ENCODE data around the gene PIK3CD. TPM values are rescaled to one million over a fixed set of nuclear protein-coding genes. Genes with fewer than 3 reads are reported as not detected.
"Not testable (repeated sequence)": the region's sequence is repeated elsewhere in the genome, so short reads cannot be mapped to it uniquely, and the experiment has no call there.

Gene PIK3CD
- total RNA-seq, 2 experiments from 2014 or later, result 222 to 242 TPM

GRCh38 chr1:9668080-9668479 is 16.5 kb downstream of the PIK3CD start:
- H3K27ac Mint-ChIP-seq, result no peak overlapping the region
- H3K36me3 Mint-ChIP-seq (ENCODE audit: low read depth), result peaks cover 62% of the 10 kb centered on the region
- no peak overlapping the region for H3K4me3 Mint-ChIP-seq
- ChIA-PET POLR2A (no interaction called here), CTCF (interaction anchor here (0.6 to 1.4 kb wide), 4 partner anchors 14 to 146 kb away, joined by 3 read pairs; no protein-coding TSS in a partner anchor)
- no peaks in the 10 kb centered on the region for H3K27me3 Mint-ChIP-seq
- H3K4me1 Mint-ChIP-seq, result peaks cover 52% of the 10 kb centered on the region
- no peaks in the 10 kb centered on the region for H3K9me3 Mint-ChIP-seq
- DNase-seq, result no peak

- ChIA-PET POLR2A (no interaction called here), CTCF (interaction anchor here (0.6 to 1.0 kb wide), 2 partner anchors 38 to 658 kb away, joined by 3 read pairs; no protein-coding TSS in a partner anchor)
- no peak overlapping the region for H3K4me3 Mint-ChIP-seq
- H3K27me3 Mint-ChIP-seq, result no peaks in the 10 kb centered on the region
- peaks cover 60% of the 10 kb centered on the region for H3K36me3 Mint-ChIP-seq (ENCODE audit: low read depth)
- DNase-seq, result no peak
- H3K9me3 Mint-ChIP-seq, result no peaks in the 10 kb centered on the region
- H3K27ac Mint-ChIP-seq, result peak overlapping the region; percentile 42
- H3K4me1 Mint-ChIP-seq, result peaks cover 53% of the 10 kb centered on the region
Measured at GRCh38 chr1:9670085-9670484, 18.6 kb downstream of the PIK3CD start.

GRCh38 chr1:9671377-9672140 is 20.0 kb downstream of the PIK3CD start:
- Mint-ChIP-seq H3K27ac (no peak overlapping the region), H3K4me1 (peaks cover 56% of the 10 kb centered on the region), H3K27me3 (no peaks in the 10 kb centered on the region), H3K9me3 (no peaks in the 10 kb centered on the region), H3K4me3 (no peak overlapping the region), H3K36me3 (ENCODE audit: low read depth) (peaks cover 61% of the 10 kb centered on the region)
- POLR2A ChIA-PET, result no interaction called here
- CTCF ChIA-PET, result interaction anchor here (1.3 to 1.5 kb wide), 2 partner anchors 21 to 45 kb away, joined by 3 read pairs; no protein-coding TSS in a partner anchor
- no peak for DNase-seq

- DNase-seq, result no peak
- H3K4me1 Mint-ChIP-seq, result peaks cover 60% of the 10 kb centered on the region
- no peak overlapping the region for H3K4me3 Mint-ChIP-seq
- H3K36me3 Mint-ChIP-seq (ENCODE audit: low read depth), result peaks cover 69% of the 10 kb centered on the region
- H3K9me3 Mint-ChIP-seq, result no peaks in the 10 kb centered on the region
- CTCF ChIA-PET, result interaction anchor here (0.7 to 1.5 kb wide), 3 partner anchors 22 to 76 kb away, joined by 3 to 4 read pairs (median 3); no protein-coding TSS in a partner anchor
- POLR2A ChIA-PET, result no interaction called here
- no peak overlapping the region for H3K27ac Mint-ChIP-seq
- H3K27me3 Mint-ChIP-seq, result no peaks in the 10 kb centered on the region
Measured at GRCh38 chr1:9672444-9672843, 20.9 kb downstream of the PIK3CD start.

GRCh38 chr1:9675393-9675792 is 23.9 kb downstream of the PIK3CD start:
- no peaks in the 10 kb centered on the region for H3K9me3 Mint-ChIP-seq
- H3K36me3 Mint-ChIP-seq (ENCODE audit: low read depth), result peaks cover 65% of the 10 kb centered on the region
- H3K4me1 Mint-ChIP-seq, result peaks cover 57% of the 10 kb centered on the region

GRCh38 chr1:9676128-9676527 is 24.6 kb downstream of the PIK3CD start:
- DNase-seq, H3K9me3 Mint-ChIP-seq, H3K4me3 Mint-ChIP-seq, POLR2A ChIA-PET, H3K27me3 Mint-ChIP-seq: not testable (repeated sequence)
- Mint-ChIP-seq H3K27ac (peak overlapping the region; percentile 47), H3K36me3 (ENCODE audit: low read depth) (peaks cover 63% of the 10 kb centered on the region), H3K4me1 (peaks cover 58% of the 10 kb centered on the region)
- CTCF ChIA-PET, result interaction anchor here (0.8 to 1.3 kb wide), 2 partner anchors 20 to 49 kb away, joined by 3 read pairs; no protein-coding TSS in a partner anchor

More at GRCh38 chr1:9675393-9675792, 23.9 kb downstream of the PIK3CD start:
- H3K27ac Mint-ChIP-seq, result no peak overlapping the region
- no peaks in the 10 kb centered on the region for H3K27me3 Mint-ChIP-seq
- no peak overlapping the region for H3K4me3 Mint-ChIP-seq
- ChIA-PET CTCF (interaction anchor here (0.7 to 1.3 kb wide), 5 partner anchors 20 to 184 kb away, joined by 3 to 4 read pairs (median 3); no protein-coding TSS in a partner anchor), POLR2A (interaction anchor here (0.6 kb wide), 1 partner anchor 48 kb away, joined by 4 read pairs; no protein-coding TSS in a partner anchor)
- DNase-seq, result no peak

- ChIA-PET POLR2A (no interaction called here), CTCF (interaction anchor here (0.6 to 1.0 kb wide), 4 partner anchors 22 to 1548 kb away, joined by 3 to 4 read pairs (median 4); no protein-coding TSS in a partner anchor)
- no peaks in the 10 kb centered on the region for H3K9me3 Mint-ChIP-seq
- H3K36me3 Mint-ChIP-seq (ENCODE audit: low read depth), result peaks cover 59% of the 10 kb centered on the region
- H3K4me3 Mint-ChIP-seq, result no peak overlapping the region
- H3K27me3 Mint-ChIP-seq, result no peaks in the 10 kb centered on the region
- H3K4me1 Mint-ChIP-seq, result peaks cover 58% of the 10 kb centered on the region
- DNase-seq, result no peak
- H3K27ac Mint-ChIP-seq, result peak overlapping the region; percentile 47
Measured at GRCh38 chr1:9676815-9677393, 25.4 kb downstream of the PIK3CD start.

- POLR2A ChIA-PET, result no interaction called here
- Mint-ChIP-seq H3K27ac (no peak overlapping the region), H3K4me3 (no peak overlapping the region), H3K9me3 (no peaks in the 10 kb centered on the region), H3K4me1 (peaks cover 61% of the 10 kb centered on the region), H3K27me3 (no peaks in the 10 kb centered on the region), H3K36me3 (ENCODE audit: low read depth) (peaks cover 45% of the 10 kb centered on the region)
- no peak for DNase-seq
- CTCF ChIA-PET, result no interaction called here
Measured at GRCh38 chr1:9680091-9680490, 28.6 kb downstream of the PIK3CD start.

GRCh38 chr1:9680828-9681227 is 29.3 kb downstream of the PIK3CD start:
- Mint-ChIP-seq H3K36me3 (ENCODE audit: low read depth) (peaks cover 45% of the 10 kb centered on the region), H3K9me3 (no peaks in the 10 kb centered on the region), H3K4me3 (no peak overlapping the region), H3K27ac (no peak overlapping the region), H3K27me3 (no peaks in the 10 kb centered on the region), H3K4me1 (peaks cover 59% of the 10 kb centered on the region)
- no peak for DNase-seq
- ChIA-PET CTCF (interaction anchor here (1.3 kb wide), 1 partner anchor 55 kb away, joined by 4 read pairs; no protein-coding TSS in a partner anchor), POLR2A (no interaction called here)

GRCh38 chr1:9684801-9685200 is 33.3 kb downstream of the PIK3CD start:
- Mint-ChIP-seq H3K27me3 (no peaks in the 10 kb centered on the region), H3K4me3 (no peak overlapping the region), H3K4me1 (peaks cover 62% of the 10 kb centered on the region), H3K27ac (peak overlapping the region; percentile 39), H3K36me3 (ENCODE audit: low read depth) (peaks cover 29% of the 10 kb centered on the region), H3K9me3 (no peaks in the 10 kb centered on the region)
- POLR2A ChIA-PET, result no interaction called here
- CTCF ChIA-PET, result interaction anchor here (0.6 to 4.3 kb wide), 2 partner anchors 21 to 58 kb away, joined by 4 to 24 read pairs; no protein-coding TSS in a partner anchor
- no peak for DNase-seq

GRCh38 chr1:9687120-9687873 is 35.8 kb downstream of the PIK3CD start:
- DNase-seq, result peak; percentile 51
- Mint-ChIP-seq H3K9me3 (no peaks in the 10 kb centered on the region), H3K4me3 (peak overlapping the region; percentile 67), H3K27me3 (no peaks in the 10 kb centered on the region), H3K36me3 (ENCODE audit: low read depth) (peaks cover 44% of the 10 kb centered on the region), H3K4me1 (peaks cover 75% of the 10 kb centered on the region), H3K27ac (peak overlapping the region; percentile 82)
- CTCF ChIA-PET, result interaction anchor here (0.7 to 4.3 kb wide), 5 partner anchors 16 to 60 kb away, joined by 3 to 24 read pairs (median 4); no protein-coding TSS in a partner anchor
- POLR2A ChIA-PET, result interaction anchor here (1.0 to 1.2 kb wide), 2 partner anchors 33 to 58 kb away, joined by 4 to 6 read pairs; no protein-coding TSS in a partner anchor

GRCh38 chr1:9687874-9688582 is 36.5 kb downstream of the PIK3CD start:
- Mint-ChIP-seq H3K36me3 (ENCODE audit: low read depth) (peaks cover 48% of the 10 kb centered on the region), H3K4me3 (peak overlapping the region; percentile 67), H3K4me1 (peaks cover 76% of the 10 kb centered on the region), H3K9me3 (no peaks in the 10 kb centered on the region), H3K27ac (peak overlapping the region; percentile 80), H3K27me3 (no peaks in the 10 kb centered on the region)
- CTCF ChIA-PET, result interaction anchor here (0.8 to 4.3 kb wide), 4 partner anchors 16 to 61 kb away, joined by 3 to 24 read pairs (median 6); no protein-coding TSS in a partner anchor
- DNase-seq, result no peak
- POLR2A ChIA-PET, result interaction anchor here (1.0 kb wide), 1 partner anchor 58 kb away, joined by 4 read pairs; no protein-coding TSS in a partner anchor

Data from activated CD4-positive, alpha-beta T cell treated with anti-CD3 and anti-CD28 coated beads, Interleukin-2, amount 10 ng/mL, durations not matched to agents 7 days and 5 days (primary cell).